HG03159 (cell line): ENCODE results near the gene CCL3.
"Not testable (repeated sequence)": the region's sequence is repeated elsewhere in the genome, so short reads cannot be mapped to it uniquely, and the experiment has no call there.

Experiments used
- ATAC-seq: cut with Tn5 transposase; IDR thresholded peaks from one replicate; pipeline ENCODE4 v1.9.1; 2021; ENCODE audit warnings: mild to moderate bottlenecking, moderate library complexity; ENCODE audit not compliant: unreplicated experiment

Gene CCL3

DNA sequence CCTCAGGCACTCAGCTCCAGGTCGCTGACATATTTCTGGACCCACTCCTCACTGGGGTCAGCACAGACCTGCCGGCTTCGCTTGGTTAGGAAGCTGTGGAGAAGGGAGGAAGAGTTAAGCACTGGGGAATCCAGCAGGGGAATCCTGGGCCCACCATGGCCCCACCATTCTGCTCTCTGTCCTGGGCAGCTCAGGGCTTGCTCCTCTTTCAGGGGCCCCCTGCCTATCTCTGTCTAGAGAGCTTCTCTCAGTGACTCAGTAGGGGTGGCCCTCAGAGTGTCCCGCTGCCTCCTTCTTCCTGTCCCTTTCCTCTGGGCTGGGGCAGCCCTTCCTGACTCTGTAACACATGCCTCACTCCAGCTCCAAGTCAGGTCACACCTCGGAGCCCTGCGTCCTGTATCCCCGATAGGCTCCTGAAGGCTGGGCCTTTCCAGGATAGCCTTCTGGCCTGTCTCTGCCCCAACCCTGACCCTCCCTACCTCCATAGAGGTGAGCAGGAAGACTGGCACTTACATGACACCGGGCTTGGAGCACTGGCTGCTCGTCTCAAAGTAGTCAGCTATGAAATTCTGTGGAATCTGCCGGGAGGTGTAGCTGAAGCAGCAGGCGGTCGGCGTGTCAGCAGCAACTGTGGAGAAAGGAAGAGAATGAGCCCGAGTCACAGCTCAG, 1.1 kb downstream of the CCL3 start:
- no peak for ATAC-seq

DNA sequence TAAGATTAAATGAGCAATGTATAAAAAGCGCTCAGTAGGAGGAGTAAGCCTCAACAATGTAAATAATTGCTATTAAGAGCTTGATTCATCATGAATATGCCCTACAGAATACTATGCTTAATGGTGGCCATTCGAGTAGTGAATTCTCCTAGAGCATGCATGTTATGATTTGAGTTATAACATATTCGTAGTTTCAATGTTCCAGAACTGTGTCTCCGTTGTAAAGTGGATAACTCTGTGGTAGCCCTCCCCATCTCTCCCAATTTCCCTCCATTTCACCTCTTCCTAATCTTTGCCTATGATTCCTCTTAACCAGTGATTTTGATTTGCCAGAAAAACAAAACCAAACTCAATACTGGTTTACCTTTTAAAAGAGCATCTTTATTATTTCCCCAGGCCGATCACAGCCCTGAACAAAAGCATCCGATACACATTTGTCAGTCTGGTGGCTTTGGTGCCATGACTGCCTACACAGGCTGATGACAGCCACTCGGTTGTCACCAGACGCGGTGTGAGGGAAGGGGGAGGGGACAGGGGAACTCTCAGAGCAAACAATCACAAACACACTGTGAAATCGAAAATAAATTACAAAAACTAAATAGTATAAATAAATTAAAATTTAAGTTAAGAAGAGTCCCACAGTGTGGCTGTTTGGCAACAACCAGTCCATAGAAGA, 1.9 kb downstream of the CCL3 start:
- not testable (repeated sequence) for ATAC-seq

- ATAC-seq: not testable (repeated sequence)
Observed at GRCh38 chr17:36087471-36087870, 2.5 kb downstream of the CCL3 start.

DNA sequence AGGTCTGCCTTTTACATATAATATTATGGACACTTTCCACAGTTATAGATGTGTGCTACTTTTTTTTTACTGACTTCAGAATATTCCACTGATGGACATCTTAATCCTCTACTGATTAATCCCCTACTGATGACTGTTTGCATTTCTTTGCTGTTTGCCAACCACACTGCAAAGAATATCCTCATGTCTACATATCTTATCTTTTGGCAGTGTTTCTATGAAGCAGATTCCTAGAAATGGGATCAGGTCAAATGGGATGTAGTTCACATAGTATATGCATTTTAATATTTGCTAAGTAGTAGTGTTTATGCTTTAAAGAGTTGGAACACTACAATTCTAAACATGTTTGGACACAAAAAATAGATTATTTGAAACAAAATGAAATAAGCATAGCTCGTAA, 3.2 kb downstream of the CCL3 start:
- ATAC-seq: no peak

DNA sequence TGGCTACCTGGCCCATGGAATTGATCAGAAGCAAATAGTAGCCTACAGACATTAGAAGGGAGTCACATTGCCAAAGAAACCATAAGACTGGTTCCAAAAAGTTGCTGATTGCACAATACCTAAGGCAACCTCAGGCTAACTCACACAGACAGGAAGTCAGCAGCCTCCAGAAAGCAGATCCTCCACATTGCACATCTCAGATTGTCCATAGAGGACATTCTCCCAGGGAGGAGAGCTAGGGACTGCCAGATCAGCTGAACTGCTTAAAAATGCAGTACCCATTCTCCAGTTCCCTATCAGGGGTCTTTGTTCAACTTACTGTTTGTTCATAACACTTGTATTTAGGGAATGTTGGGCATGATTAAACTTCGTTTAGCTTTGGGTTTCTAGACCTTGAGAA, 4.2 kb downstream of the CCL3 start:
- ATAC-seq: no peak

GRCh38 chr17:36083691-36084090, 6.3 kb downstream of the CCL3 start:
- not testable (repeated sequence) for ATAC-seq

- peak; percentile 65 for ATAC-seq
Observed at GRCh38 chr17:36082482-36083120, 7.3 kb downstream of the CCL3 start.

GRCh38 chr17:36081681-36082471, 8.1 kb downstream of the CCL3 start:
- not testable (repeated sequence) for ATAC-seq

DNA sequence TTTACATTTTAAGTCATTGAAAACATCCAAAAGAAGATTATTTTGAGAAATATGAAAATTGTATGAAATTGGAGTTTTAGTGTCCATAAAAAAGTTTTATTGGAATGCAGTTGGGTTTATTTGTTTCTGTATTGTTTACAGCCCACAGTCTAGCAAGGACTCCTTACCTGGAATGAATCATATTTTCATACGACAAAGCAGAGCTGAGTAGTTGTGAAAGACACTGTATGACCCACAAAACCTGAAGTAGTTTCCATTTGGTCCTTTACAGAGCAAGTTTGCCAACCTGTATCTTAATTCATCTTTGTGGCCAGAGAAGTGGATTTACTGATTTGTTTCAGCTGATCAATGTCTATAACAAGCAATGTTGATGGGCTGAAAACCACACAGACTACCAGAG, 15.6 kb downstream of the CCL3 start:
- ATAC-seq: no peak

GRCh38 chr17:36072431-36073121, 17.4 kb downstream of the CCL3 start:
- ATAC-seq: no peak

- no peak for ATAC-seq
Observed at GRCh38 chr17:36071751-36072150, 18.2 kb downstream of the CCL3 start.

GRCh38 chr17:36070427-36070826, 19.5 kb downstream of the CCL3 start:
- ATAC-seq: no peak

DNA sequence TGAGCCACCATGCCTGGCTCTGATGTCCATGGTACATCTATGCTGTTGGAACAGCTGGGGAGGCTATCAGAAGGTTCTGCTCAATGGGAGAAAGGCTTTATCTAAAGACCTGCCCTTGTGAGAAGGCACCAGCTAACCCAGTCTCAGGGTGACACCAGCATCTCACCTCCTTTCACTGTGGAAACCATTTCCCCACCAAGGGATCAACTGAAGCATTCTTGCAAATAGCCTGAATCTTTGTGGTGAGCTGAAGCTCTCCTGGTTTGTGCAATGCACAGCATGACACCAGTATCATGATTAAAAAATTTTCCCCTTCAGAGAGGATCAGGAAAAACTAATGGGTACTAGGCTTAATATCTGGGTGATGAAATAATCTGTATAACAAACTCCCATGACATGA, 20.8 kb downstream of the CCL3 start:
- ATAC-seq: no peak

DNA sequence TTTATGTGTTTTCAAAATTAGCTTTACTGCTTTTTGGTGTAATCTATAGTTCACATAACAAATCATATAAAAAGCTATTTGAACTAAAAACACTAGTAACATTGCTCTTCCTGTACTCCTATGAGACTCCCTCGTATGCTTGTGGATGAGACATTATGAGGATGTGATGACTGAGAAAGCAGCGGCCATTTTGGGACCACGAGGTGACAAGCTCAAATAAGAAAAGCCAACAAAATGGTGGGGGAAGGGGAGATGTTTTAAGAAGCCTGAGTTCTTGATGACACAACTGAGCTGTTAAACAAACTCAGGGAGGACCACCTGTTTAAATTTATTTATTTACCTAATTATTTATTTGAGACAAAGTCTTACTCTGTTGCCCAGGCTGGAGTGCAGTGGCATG, 21.4 kb downstream of the CCL3 start:
- ATAC-seq: no peak

GRCh38 chr17:36066365-36066985, 23.5 kb downstream of the CCL3 start:
- ATAC-seq: no peak

GRCh38 chr17:36063786-36064541, 26.0 kb downstream of the CCL3 start, which contains the start of gene CCL18:
Gene CCL18, plus strand, starts transcription at chr17:36064272. Its CDS starts 71 bp downstream, at chr17:36064343.
- no peak for ATAC-seq

- ATAC-seq: no peak
Observed at GRCh38 chr17:36060816-36061215, 29.1 kb downstream of the CCL3 start.

- no peak for ATAC-seq
Observed at GRCh38 chr17:36059406-36059805, 30.5 kb downstream of the CCL3 start.

- no peak for ATAC-seq
Observed at GRCh38 chr17:36057911-36058310, 32.0 kb downstream of the CCL3 start.
